Endodermal cell (in vitro differentiated cells): Measurements from ENCODE around the gene KLHL25. TPM values are rescaled to one million over a fixed set of nuclear protein-coding genes. Genes with fewer than 3 reads are reported as not detected.

Experiments
- DNase-seq: peaks from one replicate; pipeline ENCODE4 v3.0.0-alpha.2; 2017
- H3K27ac ChIP-seq: 2 replicates; pipeline ENCODE4 v1.5.1; 2013; ENCODE audit warnings: mild to moderate bottlenecking, low read depth, low read length, moderate library complexity
- H3K27me3 ChIP-seq: 2 replicates; pipeline ENCODE4 v1.6.1; 2013; ENCODE audit warnings: mild to moderate bottlenecking, low read length, moderate library complexity; ENCODE audit not compliant: insufficient read depth, control insufficient read depth, poor library complexity, severe bottlenecking
- H3K36me3 ChIP-seq: 2 replicates; pipeline ENCODE4 v1.7.0; 2013; ENCODE audit warnings: mild to moderate bottlenecking, low read length, moderate library complexity; ENCODE audit not compliant: control insufficient read depth, insufficient read depth
- H3K4me1 ChIP-seq: one replicate; pipeline ENCODE4 v1.7.0; 2013; ENCODE audit warnings: low read length; ENCODE audit not compliant: control insufficient read depth, insufficient read depth
- H3K4me3 ChIP-seq: 2 replicates; pipeline ENCODE4 v1.5.1; 2013; ENCODE audit warnings: mild to moderate bottlenecking, low read length, moderate library complexity
- H3K9ac ChIP-seq: 2 replicates; pipeline ENCODE4 v1.6.1; 2013; ENCODE audit warnings: mild to moderate bottlenecking, low read length, moderate library complexity; ENCODE audit not compliant: poor library complexity, severe bottlenecking; ENCODE audit errors: extremely low read depth
- H3K9me3 ChIP-seq: 2 replicates; pipeline ENCODE4 v1.6.1; 2013; ENCODE audit warnings: mild to moderate bottlenecking, low read length, moderate library complexity; ENCODE audit not compliant: control insufficient read depth
- H3K27ac Mint-ChIP-seq: 2 replicates; pipeline ENCODE4 v1.8.0; 2020; ENCODE audit warnings: mixed read lengths
- H3K27me3 Mint-ChIP-seq: 2 replicates; pipeline ENCODE4 v1.8.0; 2021; ENCODE audit warnings: mild to moderate bottlenecking, mixed read lengths; ENCODE audit not compliant: insufficient read depth
- H3K36me3 Mint-ChIP-seq: 2 replicates; pipeline ENCODE4 v1.8.0; 2020; ENCODE audit warnings: low read depth, mixed read lengths
- H3K4me1 Mint-ChIP-seq: 2 replicates; pipeline ENCODE4 v1.8.0; 2020; ENCODE audit warnings: mixed read lengths
- H3K4me3 Mint-ChIP-seq: 2 replicates; pipeline ENCODE4 v1.8.0; 2020; ENCODE audit warnings: mild to moderate bottlenecking, moderate library complexity, mixed read lengths
- H3K9me3 Mint-ChIP-seq: 2 replicates; pipeline ENCODE4 v1.8.0; 2020; ENCODE audit warnings: mild to moderate bottlenecking, mixed read lengths
- CTCF ChIP-seq: fragments of 200-600 bp; sonication (generic); conservative IDR thresholded peaks from 2 replicates; pipeline ENCODE4 v1.5.0; 2021; ENCODE audit warnings: antibody characterized with exemption, mild to moderate bottlenecking
- WGBS, 2 experiments: methylation state at CpG; one replicate each; pipeline versions ENCODE4 v1.1.5 to v1.1.7; 2013; ENCODE audit warnings: missing lambda C conversion rate in 2 of 2, mixed read lengths in 1 of 2; ENCODE audit not compliant: insufficient coverage in 1 of 2, insufficient read length in 1 of 2; 5-methylcytosine and 5-hydroxymethylcytosine counted together
- total RNA-seq, 2 donors: library from RNA; stranded (reverse); fragmentation: NEBNext Ultra II Directional in 1 of 2; extraction: Animal tissue kit (Norgen Biotek cat#: 25700) in 1 of 2; gene quantifications; 2 replicates in 1 of 2; 3 replicates in 1 of 2; pipeline ENCODE4 v1.2.1, GENCODE V29; 2021

The KLHL25 gene
- total RNA-seq, 2 donors from 2014 or later = 13.3 TPM

- Histone ChIP-seq H3K9me3 (no peaks in the 10 kb centered on the region), H3K27me3 (no peaks in the 10 kb centered on the region), H3K36me3 (peaks cover 5% of the 10 kb centered on the region), H3K27ac (no peak overlapping the region), H3K4me3 (no peak overlapping the region), H3K9ac (no peak overlapping the region), H3K4me1 (no peaks in the 10 kb centered on the region)
- Mint-ChIP-seq H3K36me3 (peaks cover 18% of the 10 kb centered on the region), H3K4me3 (no peak overlapping the region), H3K27ac (no peak overlapping the region), H3K9me3 (no peaks in the 10 kb centered on the region), H3K27me3 (no peaks in the 10 kb centered on the region), H3K4me1 (peaks cover 5% of the 10 kb centered on the region)
- WGBS, 2 experiments = 86 to 90% methylated on average over 2 to 5 of the region's 5 CpGs
- no peak for DNase-seq
- TF ChIP-seq CTCF = no peak
Measured at GRCh38 chr15:85771271-85771670, 23.5 kb downstream of the KLHL25 start.

GRCh38 chr15:85770096-85771041, 24.4 kb downstream of the KLHL25 start:
- H3K4me3 ChIP-seq = no peak overlapping the region
- DNase-seq = no peak
- H3K9me3 ChIP-seq = no peaks in the 10 kb centered on the region
- Mint-ChIP-seq H3K4me3 (no peak overlapping the region), H3K27me3 (no peaks in the 10 kb centered on the region), H3K4me1 (peaks cover 10% of the 10 kb centered on the region), H3K36me3 (peaks cover 17% of the 10 kb centered on the region), H3K9me3 (no peaks in the 10 kb centered on the region), H3K27ac (peak overlapping the region; percentile 68)
- no peak overlapping the region for H3K9ac ChIP-seq
- no peak for TF ChIP-seq CTCF
- peak overlapping the region; percentile 6 for H3K27ac ChIP-seq
- 95% methylated on average over 14 to 21 of the region's 21 CpGs for WGBS, 2 experiments
- H3K27me3 ChIP-seq = no peaks in the 10 kb centered on the region
- peaks cover 5% of the 10 kb centered on the region for H3K36me3 ChIP-seq
- peaks cover 4% of the 10 kb centered on the region for H3K4me1 ChIP-seq

- Mint-ChIP-seq H3K27ac (peak overlapping the region; percentile 21), H3K27me3 (no peaks in the 10 kb centered on the region), H3K4me1 (peaks cover 10% of the 10 kb centered on the region), H3K9me3 (no peaks in the 10 kb centered on the region), H3K4me3 (no peak overlapping the region), H3K36me3 (peaks cover 16% of the 10 kb centered on the region)
- DNase-seq = no peak
- Histone ChIP-seq H3K27me3 (no peaks in the 10 kb centered on the region), H3K4me1 (peaks cover 4% of the 10 kb centered on the region), H3K36me3 (peaks cover 5% of the 10 kb centered on the region), H3K9me3 (no peaks in the 10 kb centered on the region), H3K27ac (no peak overlapping the region), H3K9ac (no peak overlapping the region), H3K4me3 (no peak overlapping the region)
- no peak for TF ChIP-seq CTCF
- 95 to 99% methylated on average over 38 to 42 of the region's 42 CpGs for WGBS, 2 experiments
Measured at GRCh38 chr15:85769182-85769900, 25.4 kb downstream of the KLHL25 start.
